A673 (cell line): ENCODE results near the gene HAAO. TPM values are rescaled to one million over a fixed set of nuclear protein-coding genes. Genes with fewer than 3 reads are reported as not detected.

Source experiments
- BruUV-seq: library from RNA; stranded (reverse); fragments of 400-500 nt; replicated peaks from 2 replicates; lab custom pipeline; 2021; lab: Mats Ljungman, UMichigan
- CTCF ChIA-PET: fragments of 300-600 bp; sonication (Branson Sonifier 250); formaldehyde crosslinking; loops from one replicate; lab custom pipeline; 2022; ENCODE audit warnings: antibody characterized with exemption; lab: Charles Lee
- POLR2A ChIA-PET: fragments of 300-600 bp; sonication (Branson Sonifier 250); formaldehyde crosslinking; loops from one replicate; lab custom pipeline; 2022; ENCODE audit warnings: antibody characterized with exemption; ENCODE audit not compliant: low non-redundant PET; lab: Charles Lee
- DNase-seq: peaks from one replicate; pipeline ENCODE4 v3.0.0-alpha.2; 2015; ENCODE audit warnings: low spot score
- H3K27ac ChIP-seq: fragments of 200-600 bp; sonication (generic); 2 replicates; pipeline ENCODE4 v1.5.1; 2016; ENCODE audit warnings: mixed run types, low read depth, mild to moderate bottlenecking, mixed read lengths, antibody characterized with exemption, low read length; ENCODE audit not compliant: poor library complexity, severe bottlenecking
- H3K27me3 ChIP-seq: fragments of 200-600 bp; sonication (generic); replicated peaks from 2 replicates; pipeline ENCODE4 v1.6.1; 2017; ENCODE audit warnings: mixed run types, low read depth, mild to moderate bottlenecking, mixed read lengths, antibody characterized with exemption, low read length; ENCODE audit not compliant: insufficient read depth, poor library complexity
- H3K36me3 ChIP-seq: fragments of 200-600 bp; sonication (generic); 2 replicates; pipeline ENCODE4 v1.6.1; 2016; ENCODE audit warnings: mixed run types, mild to moderate bottlenecking, mixed read lengths, antibody characterized with exemption, low read length; ENCODE audit not compliant: insufficient read depth, poor library complexity, severe bottlenecking
- H3K4me1 ChIP-seq: fragments of 200-600 bp; sonication (generic); 2 replicates; pipeline ENCODE4 v1.6.1; 2017; ENCODE audit warnings: mixed run types, mild to moderate bottlenecking, mixed read lengths, antibody characterized with exemption, low read length; ENCODE audit not compliant: insufficient read depth, poor library complexity, severe bottlenecking
- H3K4me3 ChIP-seq: fragments of 200-600 bp; sonication (generic); 2 replicates; pipeline ENCODE4 v1.5.1; 2016; ENCODE audit warnings: low read depth, mixed run types, mild to moderate bottlenecking, mixed read lengths, low read length; ENCODE audit not compliant: poor library complexity, severe bottlenecking
- H3K9me3 ChIP-seq: fragments of 200-600 bp; sonication (generic); 2 replicates; pipeline ENCODE4 v1.6.1; 2016; ENCODE audit warnings: mixed run types, low read depth, mild to moderate bottlenecking, mixed read lengths, antibody characterized with exemption, low read length; ENCODE audit not compliant: poor library complexity, severe bottlenecking
- CTCF ChIP-seq: fragments of 300-800, 200-600 bp; sonication (generic); conservative IDR thresholded peaks from 2 replicates; pipeline ENCODE4 v1.5.1; 2017; ENCODE audit warnings: low read depth, mild to moderate bottlenecking, antibody characterized with exemption, low read length, moderate library complexity, mixed read lengths
- EZH2 ChIP-seq: fragments of 200-600 bp; sonication (generic); IDR thresholded peaks from 2 replicates; pipeline ENCODE4 v1.6.1; 2017; ENCODE audit warnings: borderline replicate concordance, low read depth, mild to moderate bottlenecking, mixed read lengths, antibody characterized with exemption, low read length; ENCODE audit not compliant: poor library complexity, severe bottlenecking
- intact Hi-C: fragments of 100-400 bp; cut with micrococcal nuclease; formaldehyde crosslinking; loops from one replicate; pipeline ENCODE4 v1.10.0; 2022; ENCODE audit not compliant: unreplicated experiment
- total RNA-seq: library from RNA; stranded (reverse); gene quantifications from 2 replicates; pipeline ENCODE4 v1.2.3, GENCODE V29; 2021

HAAO gene
- total RNA-seq, 1 experiment from 2014 or later, result 2.4 TPM

GRCh38 chr2:42839809-42840501, 47.6 kb upstream of the HAAO start:
- POLR2A ChIA-PET, result interaction anchor here (0.6 kb wide), 1 partner anchor 8 kb away, joined by 3 read pairs; no protein-coding TSS in a partner anchor

GRCh38 chr2:42838133-42838532, 45.8 kb upstream of the HAAO start:
- no peaks in the 10 kb centered on the region for H3K36me3 ChIP-seq
- no peaks in the 10 kb centered on the region for H3K27me3 ChIP-seq
- TF ChIP-seq CTCF (no peak), EZH2 (no peak)
- no peaks in the 10 kb centered on the region for H3K9me3 ChIP-seq
- CTCF ChIA-PET, result no interaction called here
- H3K4me3 ChIP-seq, result no peak overlapping the region
- no peak overlapping the region for H3K27ac ChIP-seq
- BruUV-seq, result no TSS peak
- DNase-seq, result no peak
- H3K4me1 ChIP-seq, result no peaks in the 10 kb centered on the region
- intact Hi-C loops, result no loop called here
- POLR2A ChIA-PET, result no interaction called here

More at GRCh38 chr2:42839809-42840501, 47.6 kb upstream of the HAAO start:
- H3K27ac ChIP-seq, result no peak overlapping the region
- H3K9me3 ChIP-seq, result no peaks in the 10 kb centered on the region
- intact Hi-C loops, result no loop called here
- TF ChIP-seq EZH2, result no peak
- no peak for TF ChIP-seq CTCF
- no peaks in the 10 kb centered on the region for H3K36me3 ChIP-seq
- DNase-seq, result no peak
- H3K27me3 ChIP-seq, result no peaks in the 10 kb centered on the region
- BruUV-seq, result no TSS peak
- no peak overlapping the region for H3K4me3 ChIP-seq
- no peaks in the 10 kb centered on the region for H3K4me1 ChIP-seq
- CTCF ChIA-PET, result no interaction called here

GRCh38 chr2:42835577-42836371, 43.4 kb upstream of the HAAO start:
- ChIA-PET POLR2A (interaction anchor here (0.6 kb wide), 2 partner anchors 387 to 980 kb away, joined by 3 to 4 read pairs; no protein-coding TSS in a partner anchor), CTCF (no interaction called here)
- no peaks in the 10 kb centered on the region for H3K27me3 ChIP-seq
- no peaks in the 10 kb centered on the region for H3K36me3 ChIP-seq
- no TSS peak for BruUV-seq
- H3K9me3 ChIP-seq, result no peaks in the 10 kb centered on the region
- no peak overlapping the region for H3K27ac ChIP-seq
- peak; percentile 27 for DNase-seq
- intact Hi-C loops, result no loop called here
- H3K4me3 ChIP-seq, result no peak overlapping the region
- no peak for TF ChIP-seq EZH2
- TF ChIP-seq CTCF, result no peak
- peaks cover 3% of the 10 kb centered on the region for H3K4me1 ChIP-seq
